Keratinocyte (primary cell): Measurements from ENCODE around the gene TESK1.

ENCODE experiments used
- CTCF ChIP-seq, 3 experiments: IDR thresholded peaks in 1 of 3; conservative IDR thresholded peaks in 1 of 3; optimal IDR thresholded peaks in 1 of 3; 2 replicates in 2 of 3; 3 replicates in 1 of 3; pipeline versions ENCODE3 to v1.5.1; 2011; ENCODE audit warnings: low read length in 3 of 3, mild to moderate bottlenecking in 3 of 3, moderate library complexity in 2 of 3, control low read depth in 1 of 3, inconsistent platforms in 1 of 3; ENCODE audit not compliant: insufficient read depth in 2 of 3; ENCODE audit errors: extremely low read depth in 1 of 3
- EZH2 ChIP-seq: IDR thresholded peaks from one replicate; pipeline ENCODE4 v1.6.1; 2012; ENCODE audit warnings: inconsistent platforms, mild to moderate bottlenecking, low read length, moderate library complexity

- TF ChIP-seq CTCF (optimal IDR thresholded peaks at IDR 0.05 in 1 of 3, IDR thresholded peaks at IDR 0.05 in 1 of 3, conservative IDR thresholded peaks at IDR 0.05 in 1 of 3; ENCODE audit: extremely low read depth in 1 of 3, insufficient read depth in 2 of 3, low read length in 3 of 3) (no peak), EZH2 (no peak)
Observed at GRCh38 chr9:35561468-35562261, 43.4 kb upstream of the TESK1 start.
